ENCODE data around the gene ADGRD2. TPM values are rescaled to one million over a fixed set of nuclear protein-coding genes. Genes with fewer than 3 reads are reported as not detected.

Gene ADGRD2
- total RNA-seq, 1 experiment from 2014 or later: 1.5 TPM

GRCh38 chr9:124443625-124444024 is 6.6 kb upstream of the ADGRD2 start:
- no peak overlapping the region for H2BK12ac ChIP-seq (ENCODE audit: insufficient read length, low read depth, low read length)
- peaks cover 21% of the 10 kb centered on the region; the same call in 1 of the 2 replicates for H3K27me3 Mint-ChIP-seq (ENCODE audit: low read depth)
- no peak overlapping the region for H4K8ac ChIP-seq (replicated peaks; ENCODE audit: insufficient read length, low read depth, low read length)
- no peak overlapping the region for H4K91ac ChIP-seq (ENCODE audit: insufficient read length, low read depth, low read length)
- H3K56ac ChIP-seq (ENCODE audit: insufficient read length, low read depth, low read length): no peak overlapping the region
- H2AK5ac ChIP-seq (ENCODE audit: insufficient read length, low read length): no peak overlapping the region
- no peak overlapping the region for H3K27ac ChIP-seq (ENCODE audit: insufficient read length, low read depth, low read length)
- no peak overlapping the region for H2AFZ ChIP-seq (ENCODE audit: low read length)
- H3K27ac Mint-ChIP-seq: no peak overlapping the region
- H2BK20ac ChIP-seq (ENCODE audit: low read depth, low read length, poor library complexity, severe bottlenecking): no peak overlapping the region
- no peak overlapping the region for H3K9ac ChIP-seq (ENCODE audit: extremely low read depth, insufficient read length, low read length)
- no peak overlapping the region for H3K4me2 ChIP-seq (ENCODE audit: insufficient read depth, insufficient read length, low read length)
- H3K4me1 Mint-ChIP-seq: peaks cover 3 to 5% of the 10 kb centered on the region in 2 experiments; a peak in 3 of 4 replicates
- no peak overlapping the region for H3K23ac ChIP-seq (ENCODE audit: insufficient read length, low read depth, low read length)
- H3K27me3 ChIP-seq (ENCODE audit: insufficient read depth, low read length): no peaks in the 10 kb centered on the region
- no peaks in the 10 kb centered on the region for H3K23me2 ChIP-seq (ENCODE audit: insufficient read length, low read depth, low read length, poor library complexity, severe bottlenecking)
- no peak for DNase-seq
- no peak overlapping the region for H3K18ac ChIP-seq (ENCODE audit: insufficient read length, low read depth, low read length)
- TF ChIP-seq CTCF (conservative IDR thresholded peaks at IDR 0.05): no peak
- H4K5ac ChIP-seq (ENCODE audit: insufficient read length, low read depth, low read length): no peak overlapping the region
- H3K79me2 ChIP-seq (ENCODE audit: insufficient read depth, low read length): no peaks in the 10 kb centered on the region
- H3K79me1 ChIP-seq (ENCODE audit: insufficient read depth, low read depth, low read length, poor library complexity, severe bottlenecking): no peaks in the 10 kb centered on the region
- no peak overlapping the region for H2BK5ac ChIP-seq (ENCODE audit: insufficient read length, low read length)
- peaks cover 0 to 2% of the 10 kb centered on the region in 2 experiments; a peak in 2 of 5 replicates for H3K9me3 Mint-ChIP-seq
- no peaks in the 10 kb centered on the region for H3K9me3 ChIP-seq (ENCODE audit: control insufficient read depth, low read depth, low read length)
- H3K4me3 Mint-ChIP-seq: no peak overlapping the region
- H2BK120ac ChIP-seq (ENCODE audit: low read depth, low read length, poor library complexity, severe bottlenecking): no peak overlapping the region
- H2BK15ac ChIP-seq (ENCODE audit: low read depth, low read length): no peak overlapping the region
- no peak overlapping the region for H3K14ac ChIP-seq (ENCODE audit: insufficient read depth, low read length)
- H3K36me3 Mint-ChIP-seq (ENCODE audit: insufficient read depth in 1 of 3, low read depth in 3 of 3): no peaks in the 10 kb centered on the region
- no peak overlapping the region for H3T11ph ChIP-seq (ENCODE audit: low read length)
- no peaks in the 10 kb centered on the region for H4K20me1 ChIP-seq (ENCODE audit: control insufficient read depth, insufficient read depth, insufficient read length)
- WGBS (ENCODE audit: extremely low coverage, insufficient read length, low lambda C conversion rate): no CpG with 5 or more reads among the region's 2 CpGs
- no peaks in the 10 kb centered on the region for H3K4me1 ChIP-seq (ENCODE audit: insufficient read depth, low read length)
- H3K4ac ChIP-seq (ENCODE audit: low read depth, low read length): no peak overlapping the region

All from H9 (cell line).